HG03139 (cell line): ENCODE results near the gene FBXO15.
A peak's percentile ranks its signal among the peaks of the same experiment; 100 is the strongest.

ENCODE experiments used
- ATAC-seq: cut with Tn5 transposase; IDR thresholded peaks from one replicate; pipeline ENCODE4 v1.9.1; 2021; ENCODE audit not compliant: unreplicated experiment

FBXO15 gene

GRCh38 chr18:74116633-74117554, 30.7 kb downstream of the FBXO15 start:
- ATAC-seq = no peak

- ATAC-seq = no peak
Measured at GRCh38 chr18:74115046-74115445, 32.6 kb downstream of the FBXO15 start.

- no peak for ATAC-seq
Measured at GRCh38 chr18:74114116-74114515, 33.5 kb downstream of the FBXO15 start.

GRCh38 chr18:74113711-74114110, 33.9 kb downstream of the FBXO15 start:
- ATAC-seq = no peak

DNA sequence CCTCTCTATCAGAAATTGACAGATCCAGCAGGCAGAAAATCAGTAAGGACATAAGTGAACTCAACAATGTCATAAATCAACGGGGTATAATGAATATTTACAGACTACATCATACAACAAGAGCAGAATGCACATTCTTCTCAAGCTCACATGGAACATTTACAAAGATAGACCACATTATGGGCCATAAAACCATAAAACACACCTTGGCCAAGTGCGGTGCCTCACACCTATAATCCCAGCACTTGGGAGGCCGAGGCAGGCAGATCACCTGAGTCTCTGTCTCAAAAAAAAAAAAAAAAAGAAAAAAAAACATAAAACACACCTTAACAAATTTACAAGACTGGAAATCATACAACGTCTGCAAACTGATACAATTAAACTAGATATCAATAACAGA, 36.7 kb downstream of the FBXO15 start:
- no peak for ATAC-seq

DNA sequence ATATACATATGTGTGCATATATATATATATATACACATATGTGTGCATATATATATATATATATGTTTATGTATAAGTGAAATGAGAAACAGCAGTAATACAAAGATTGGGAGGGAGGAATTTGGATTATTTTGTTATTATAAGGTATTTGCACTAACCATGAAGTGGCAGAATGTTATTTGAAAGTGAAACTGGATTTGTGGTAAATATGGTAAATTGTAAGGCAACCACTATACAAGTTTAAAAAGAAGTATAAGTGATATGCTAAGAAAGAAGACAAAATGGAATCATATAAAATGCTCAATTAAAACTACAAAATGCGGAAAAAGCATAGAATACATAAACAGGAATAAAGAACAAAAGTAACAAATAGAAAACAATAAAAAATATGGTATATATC, 37.5 kb downstream of the FBXO15 start:
- no peak for ATAC-seq

- ATAC-seq = no peak
Measured at GRCh38 chr18:74108460-74108859, 39.2 kb downstream of the FBXO15 start.

GRCh38 chr18:74097803-74098202, 49.8 kb downstream of the FBXO15 start:
- no peak for ATAC-seq

- ATAC-seq = no peak
Measured at GRCh38 chr18:74092922-74093321, 54.7 kb downstream of the FBXO15 start.

DNA sequence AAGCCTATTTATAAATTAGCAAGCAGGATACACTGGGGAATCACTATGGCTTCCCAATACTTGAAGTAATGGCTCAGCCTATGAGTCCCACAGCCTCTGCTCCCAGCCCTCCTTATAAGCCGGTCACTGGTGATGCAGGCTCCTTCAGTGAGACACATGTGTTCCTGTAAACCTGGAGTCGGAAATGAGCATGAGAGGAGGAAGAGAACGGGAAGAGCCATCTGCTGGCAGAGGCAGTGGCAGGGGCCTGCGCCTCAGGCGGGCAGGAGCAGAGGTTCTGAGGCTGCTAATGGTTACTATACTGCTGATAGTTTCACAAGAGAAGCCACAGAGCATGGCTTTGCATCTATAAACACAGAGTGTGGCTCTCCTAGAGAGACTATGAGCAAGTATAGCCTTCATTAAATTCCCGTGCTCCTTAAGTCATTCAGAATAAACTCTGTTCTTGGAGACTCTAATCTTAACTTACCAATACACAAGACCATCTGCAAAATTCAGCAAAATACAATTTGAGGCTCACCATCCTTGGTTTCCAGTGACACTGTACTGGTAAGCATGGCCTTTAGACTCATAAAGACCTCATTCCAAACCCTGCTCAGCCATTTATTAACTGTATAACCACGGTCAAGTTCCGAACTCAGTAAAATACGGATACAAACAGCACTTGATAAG, 63.3 kb downstream of the FBXO15 start:
- ATAC-seq = no peak

DNA sequence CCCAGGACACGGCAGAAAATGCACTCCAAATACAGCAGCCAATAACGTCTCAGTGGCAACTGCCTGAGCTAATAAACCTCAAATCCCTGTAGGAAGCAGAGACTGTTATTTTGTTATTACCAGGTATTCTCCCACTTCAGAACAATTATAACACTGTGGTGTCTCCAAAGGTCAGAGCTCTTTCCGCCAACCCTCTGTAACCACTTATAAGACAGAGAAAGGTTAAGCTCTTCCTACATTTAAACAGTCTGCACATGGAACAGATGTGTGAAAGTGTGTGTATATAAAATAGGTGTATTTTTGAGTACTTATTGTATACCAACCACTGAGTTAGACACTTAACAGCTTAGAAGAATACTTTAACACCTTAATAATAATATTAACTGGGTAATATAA, 64.1 kb downstream of the FBXO15 start:
- no peak for ATAC-seq

- no peak for ATAC-seq
Measured at GRCh38 chr18:74082742-74083556, 64.7 kb downstream of the FBXO15 start.

- ATAC-seq = peak; percentile 95
Measured at GRCh38 chr18:74081966-74082741, 65.5 kb downstream of the FBXO15 start.

DNA sequence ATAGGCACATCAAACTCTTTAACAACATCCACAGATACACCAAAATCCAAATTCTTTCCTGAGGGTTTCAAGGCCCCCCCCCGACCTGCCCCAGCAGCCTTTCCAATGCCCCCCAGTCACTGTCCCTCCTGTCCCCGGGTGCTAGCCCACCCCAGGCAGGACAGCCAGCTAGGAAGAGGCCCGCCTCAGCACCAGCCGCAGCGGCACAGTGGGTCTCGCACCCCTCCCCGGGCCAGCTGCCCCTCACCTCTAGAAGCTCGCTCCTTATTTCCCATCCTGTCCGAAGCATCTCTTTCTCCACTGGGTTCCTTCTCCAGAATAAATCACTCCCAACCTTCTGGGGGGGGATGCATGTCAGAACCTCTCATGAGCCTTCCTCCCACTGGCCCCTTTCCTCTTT, 69.4 kb downstream of the FBXO15 start:
- ATAC-seq = no peak

DNA sequence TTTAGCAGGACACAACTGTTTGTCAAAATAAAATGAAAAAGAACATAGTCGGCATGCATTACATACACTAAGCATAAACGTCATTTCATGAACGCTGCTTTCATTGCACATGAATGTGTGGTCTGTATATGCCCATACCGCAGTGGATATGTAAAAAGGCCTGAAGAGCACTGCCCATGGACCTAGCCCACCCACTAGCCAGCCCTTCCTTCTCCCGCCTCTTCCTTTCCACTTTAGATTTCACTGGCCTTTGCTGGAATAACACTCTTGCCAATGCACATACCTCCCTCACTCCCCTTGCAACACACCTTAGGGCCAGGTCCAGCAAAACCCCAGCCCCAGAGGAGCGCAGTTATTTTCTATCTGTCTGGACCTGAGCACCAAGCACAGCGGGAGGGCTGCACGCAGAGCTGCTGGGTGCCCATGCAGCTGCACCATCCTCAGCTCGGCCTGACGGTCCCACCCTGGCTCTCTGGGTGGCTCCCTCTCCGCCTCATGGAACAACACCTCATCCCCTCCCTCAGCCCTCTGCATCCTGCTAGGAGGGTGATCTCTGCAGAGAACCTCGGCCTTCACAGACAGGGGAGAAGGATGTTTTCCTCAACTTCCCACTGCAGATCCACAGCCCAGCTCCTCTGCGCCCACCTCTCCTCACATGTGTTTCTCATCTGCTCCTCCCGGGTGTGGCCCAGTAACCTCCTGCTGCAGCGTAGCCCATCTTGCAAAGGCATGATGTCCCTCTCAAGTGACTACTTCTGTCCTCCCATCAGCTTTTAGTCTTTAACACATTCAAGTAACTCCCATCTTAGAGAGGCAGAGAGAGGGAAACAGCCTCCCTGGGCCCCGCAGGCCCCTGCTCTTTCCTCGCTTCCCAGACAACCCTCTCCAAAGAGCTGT, 72.7 kb downstream of the FBXO15 start:
- no peak for ATAC-seq

DNA sequence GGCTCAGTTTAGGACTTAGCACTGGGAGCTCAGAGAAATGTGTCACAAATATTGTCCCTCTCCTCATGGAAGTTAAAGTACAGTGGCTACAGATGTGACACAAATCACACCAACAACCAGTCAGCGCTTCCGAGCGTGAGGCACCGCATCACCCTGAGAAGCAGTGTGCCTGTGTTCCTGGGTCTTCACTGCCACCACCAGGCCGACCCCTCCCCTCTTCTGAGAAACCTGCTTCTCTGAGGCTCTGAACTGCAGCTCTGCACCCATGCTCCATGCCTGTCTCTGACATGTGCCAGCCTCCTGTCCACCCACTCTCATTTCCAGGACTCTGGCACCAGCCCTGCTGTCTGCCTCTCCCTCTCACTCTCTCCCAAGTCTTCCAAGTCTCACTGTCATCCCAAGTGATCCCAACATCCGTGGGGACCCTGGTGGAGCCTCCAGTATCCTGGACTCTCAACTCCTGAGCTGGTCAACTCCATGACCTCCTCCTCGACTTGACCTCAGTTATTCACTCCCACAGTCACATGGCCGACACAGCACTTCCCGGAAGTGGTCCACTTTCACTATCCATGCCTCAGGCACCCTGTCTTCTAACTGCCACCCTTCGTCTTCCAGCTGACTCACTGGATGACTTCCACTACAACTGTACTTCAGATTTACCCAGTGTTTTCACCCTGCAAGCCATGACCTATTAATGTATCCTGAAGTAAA, 73.5 kb downstream of the FBXO15 start:
- no peak for ATAC-seq

DNA sequence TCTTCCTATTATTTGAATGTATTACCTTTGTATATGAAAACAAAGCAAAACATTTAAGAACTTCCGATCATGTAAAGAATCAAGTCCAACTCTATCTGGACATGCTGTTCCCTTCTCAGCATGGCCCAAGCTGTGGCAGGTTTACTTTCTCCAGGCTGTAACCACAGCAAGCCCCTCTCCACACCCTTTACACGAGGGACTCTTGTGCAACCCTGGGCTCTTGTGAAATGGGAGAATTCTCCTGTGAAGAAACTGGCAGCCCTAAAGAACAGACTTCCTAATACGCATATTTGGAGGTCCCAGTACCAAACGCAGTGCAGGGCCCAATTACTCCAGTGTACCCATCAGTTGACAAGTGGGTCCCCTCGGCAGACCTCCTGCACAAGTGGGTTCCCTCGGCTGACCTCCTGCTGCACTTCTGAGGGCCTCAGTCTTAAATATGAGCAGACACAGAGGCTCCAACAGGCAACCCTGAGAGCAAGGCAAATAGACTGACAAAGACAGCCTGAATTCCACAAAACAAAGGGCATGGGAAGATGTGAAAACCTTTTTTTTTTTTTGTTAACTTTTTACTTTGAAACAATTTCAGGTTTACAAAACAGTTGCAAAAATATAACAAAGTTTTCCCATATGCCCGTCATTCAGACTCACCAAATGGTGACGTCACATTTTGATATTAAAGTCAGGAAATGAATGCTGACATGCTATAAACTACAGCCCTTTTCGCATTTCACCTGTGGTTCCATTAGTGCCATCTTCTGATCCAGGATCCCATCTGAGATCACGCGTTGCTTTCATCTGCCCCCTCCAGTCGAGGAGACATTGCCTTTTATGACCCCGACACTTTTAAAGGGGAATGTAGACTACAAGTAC, 78.2 kb downstream of the FBXO15 start:
- no peak for ATAC-seq

GRCh38 chr18:74068296-74068695, 79.3 kb downstream of the FBXO15 start:
- no peak for ATAC-seq
